NCI-H128 (cell line): ENCODE data around the gene ZNF335.
"Not testable (repeated sequence)": the region's sequence is repeated elsewhere in the genome, so short reads cannot be mapped to it uniquely, and the experiment has no call there.

Experiments used
- DNase-seq: peaks from one replicate; lab custom pipeline; 2025; ENCODE audit not compliant: unreplicated experiment; lab: John Stamatoyannopoulos, UW

ZNF335 gene

GRCh38 chr20:45934586-45935415, 37.2 kb downstream of the ZNF335 start, which contains the start of gene PCIF1:
Gene PCIF1 (plus strand): TSS chr20:45934683. CDS start chr20:45939000, 4,317 bp downstream.
- peak; percentile 96 for DNase-seq

- peak; percentile 53 for DNase-seq
These were observed 37.9 kb downstream of the ZNF335 start for GRCh38 chr20:45934046-45934585.

GRCh38 chr20:45933266-45934045, 38.5 kb downstream of the ZNF335 start:
- peak; percentile 86 for DNase-seq

GRCh38 chr20:45931680-45932079, 40.3 kb downstream of the ZNF335 start:
- not testable (repeated sequence) for DNase-seq

DNA sequence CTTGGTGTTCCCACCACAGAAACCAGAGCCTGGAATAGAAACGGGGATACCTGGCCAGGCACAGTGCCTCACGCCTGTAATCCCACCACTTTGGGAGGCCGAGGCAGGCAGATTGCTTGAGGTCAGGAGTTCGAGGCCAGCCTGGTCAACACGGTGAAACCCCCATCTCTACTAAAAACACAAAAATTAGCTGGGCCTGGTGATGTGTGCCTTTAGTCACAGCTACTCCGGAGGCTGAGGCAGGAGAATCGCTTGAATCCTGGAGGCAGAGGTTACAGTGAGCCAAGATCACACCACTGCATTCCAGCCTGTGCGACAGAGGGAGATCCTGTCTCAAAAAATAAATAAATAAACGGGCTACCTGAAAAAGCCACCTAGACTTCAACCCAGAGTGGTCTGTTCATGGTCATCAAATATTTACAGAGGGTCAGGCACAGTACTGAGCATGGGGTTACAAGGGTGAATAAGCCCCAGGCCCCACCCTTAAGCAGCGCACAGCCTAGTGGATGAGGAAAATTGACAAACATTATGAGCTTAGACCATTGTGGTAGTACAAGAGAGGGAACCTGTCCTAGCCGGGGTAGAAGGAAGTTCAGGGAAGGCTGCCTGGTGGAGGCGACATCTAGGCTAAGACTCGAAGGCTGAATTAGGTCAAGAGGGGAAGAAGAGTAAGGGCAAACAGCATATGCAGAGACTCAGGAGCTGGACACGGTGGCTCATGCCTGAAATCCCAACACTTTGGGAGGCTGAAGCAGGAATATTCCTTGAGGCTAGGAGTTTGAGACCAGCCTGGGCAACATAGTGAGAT, 44.7 kb downstream of the ZNF335 start:
- no peak for DNase-seq

GRCh38 chr20:45926731-45927070, 45.3 kb downstream of the ZNF335 start:
- no peak for DNase-seq

- DNase-seq, result no peak
These were observed 46.0 kb downstream of the ZNF335 start for GRCh38 chr20:45925821-45926506.

DNA sequence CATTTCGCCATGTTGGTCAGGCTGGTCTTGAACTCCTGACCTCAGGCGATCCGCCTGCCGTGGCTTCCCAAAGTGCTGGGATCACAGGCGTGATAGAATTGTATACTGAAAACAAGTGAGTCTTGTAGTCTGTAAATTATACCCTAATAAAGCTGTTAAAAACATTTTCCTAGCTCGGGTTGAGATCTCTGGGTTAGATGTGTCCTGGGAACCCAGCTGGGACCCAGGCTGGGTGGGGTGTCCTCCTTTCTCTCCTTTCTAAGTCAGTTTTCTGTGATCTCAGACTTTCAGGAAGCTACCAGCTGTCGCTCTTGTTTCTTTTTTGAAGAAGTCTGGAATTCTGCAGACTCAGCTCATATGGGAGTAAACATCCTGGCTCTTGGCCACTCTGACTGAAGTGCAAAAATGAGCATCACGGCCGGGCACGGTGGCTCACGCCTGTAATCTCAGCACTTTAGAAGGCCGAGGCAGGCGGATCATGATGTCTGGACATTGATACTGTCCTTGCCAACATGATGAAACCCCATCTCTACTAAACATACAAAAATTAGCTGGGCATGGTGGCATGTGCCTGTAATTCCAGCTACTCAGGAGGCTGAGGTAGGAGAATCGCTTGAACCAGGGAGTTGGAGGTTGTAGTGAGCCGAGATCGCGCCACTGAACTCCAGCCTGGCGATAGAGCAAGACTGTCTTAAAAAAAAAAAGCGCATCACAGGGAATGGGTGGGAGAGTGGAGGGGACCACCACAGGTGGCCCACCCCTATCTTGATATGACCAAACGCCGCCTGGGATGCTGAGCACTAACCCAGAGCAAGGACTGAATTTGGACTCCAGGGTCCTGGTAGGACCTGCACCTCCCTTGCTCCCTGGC, 47.4 kb downstream of the ZNF335 start:
- DNase-seq, result no peak

DNA sequence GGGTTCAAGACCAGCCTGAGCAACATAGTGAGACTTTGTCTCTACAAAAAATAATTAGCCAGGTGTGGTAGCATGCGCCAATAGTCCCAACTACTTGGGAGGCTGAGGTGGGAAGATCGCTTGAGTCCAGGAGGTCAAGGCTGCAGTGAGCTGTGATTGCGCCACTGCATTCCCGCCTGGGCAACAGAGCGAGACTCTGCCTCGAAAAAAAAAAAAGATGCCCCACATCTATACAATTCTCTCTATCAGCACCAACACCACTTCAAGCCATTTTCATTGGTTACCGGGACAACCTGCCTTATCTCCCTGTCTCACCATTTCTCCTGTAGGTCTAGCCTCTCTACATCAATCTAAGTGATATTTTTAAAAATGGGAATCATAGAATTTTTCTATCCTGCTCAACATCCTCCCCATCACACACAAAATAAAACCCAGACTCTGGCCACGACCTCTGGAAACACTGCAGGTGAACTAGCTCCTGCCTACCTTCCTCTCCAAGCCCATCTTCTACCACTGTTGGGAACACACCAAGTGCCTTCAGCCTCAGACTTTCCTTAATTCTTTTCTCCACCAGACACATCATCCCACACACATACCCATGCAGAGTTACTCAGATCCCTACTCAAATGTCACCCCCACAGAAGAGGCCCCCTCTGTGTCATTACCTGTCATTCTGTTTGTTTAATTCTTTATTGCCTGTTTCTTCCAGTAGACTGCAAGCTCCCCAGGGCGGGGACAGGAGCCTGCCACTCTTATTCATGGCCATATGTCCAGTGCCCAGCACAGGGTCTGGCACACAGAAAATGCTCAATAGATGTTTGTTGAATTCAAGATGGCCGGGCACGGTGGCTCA, 50.4 kb downstream of the ZNF335 start:
- no peak for DNase-seq

DNA sequence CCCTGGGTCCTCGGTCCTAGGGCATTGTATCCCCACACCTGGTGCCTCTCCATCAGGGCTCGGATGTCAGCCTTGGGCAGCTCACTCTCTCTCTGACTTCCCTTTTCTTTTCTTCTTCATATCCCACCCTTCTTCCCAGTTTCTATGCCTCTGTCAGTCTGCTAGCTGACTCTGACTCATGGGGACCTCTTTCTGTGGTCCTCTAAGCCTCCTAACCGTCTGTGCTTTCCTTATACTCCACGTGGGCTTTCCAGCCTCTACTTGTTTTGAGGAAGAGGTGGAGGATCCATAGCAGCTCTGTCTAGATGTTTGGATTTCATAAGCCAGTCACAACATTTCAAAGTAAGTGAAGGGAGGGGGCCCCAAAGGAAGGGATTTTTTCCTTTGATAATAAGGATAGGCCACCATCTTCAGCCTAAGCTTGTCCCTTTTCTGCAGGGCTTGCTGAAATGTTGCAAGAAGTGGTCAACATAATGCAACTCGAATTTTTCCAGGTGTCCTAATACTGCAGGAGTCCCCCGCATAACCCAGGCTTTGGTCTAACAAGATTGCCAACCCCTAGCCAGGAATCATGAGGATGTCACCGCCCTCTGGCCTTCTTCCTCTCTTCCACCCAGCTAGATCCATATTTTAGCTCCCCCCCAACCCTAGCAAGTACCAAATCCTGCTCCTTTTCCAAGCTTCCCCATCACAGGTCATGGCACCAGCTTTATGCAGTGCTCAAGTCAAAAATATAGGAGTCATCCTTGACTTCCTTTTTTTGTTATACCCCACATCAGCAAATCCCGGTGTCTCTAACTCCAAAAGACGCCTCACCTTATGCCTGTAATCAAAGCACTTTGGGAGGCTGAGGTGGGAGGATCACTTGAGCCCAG, 51.3 kb downstream of the ZNF335 start:
- DNase-seq, result no peak

GRCh38 chr20:45919542-45920399, 52.2 kb downstream of the ZNF335 start:
- DNase-seq, result no peak

GRCh38 chr20:45918779-45919537, 53.0 kb downstream of the ZNF335 start:
- DNase-seq, result no peak

GRCh38 chr20:45918182-45918737, 53.7 kb downstream of the ZNF335 start:
- no peak for DNase-seq

GRCh38 chr20:45917790-45918141, 54.2 kb downstream of the ZNF335 start:
- no peak for DNase-seq

- DNase-seq, result no peak
These were observed 58.9 kb downstream of the ZNF335 start for GRCh38 chr20:45913116-45913515.

- no peak for DNase-seq
These were observed 59.7 kb downstream of the ZNF335 start for GRCh38 chr20:45912344-45912682.
